GM12872 (cell line): Measurements from ENCODE around the gene AMBRA1.

Source experiments
- CTCF ChIP-seq: IDR thresholded peaks from 3 replicates; pipeline ENCODE4 v1.5.1; 2011; ENCODE audit warnings: low read depth, mild to moderate bottlenecking, low read length, moderate library complexity; ENCODE audit not compliant: insufficient read depth

Gene AMBRA1

DNA sequence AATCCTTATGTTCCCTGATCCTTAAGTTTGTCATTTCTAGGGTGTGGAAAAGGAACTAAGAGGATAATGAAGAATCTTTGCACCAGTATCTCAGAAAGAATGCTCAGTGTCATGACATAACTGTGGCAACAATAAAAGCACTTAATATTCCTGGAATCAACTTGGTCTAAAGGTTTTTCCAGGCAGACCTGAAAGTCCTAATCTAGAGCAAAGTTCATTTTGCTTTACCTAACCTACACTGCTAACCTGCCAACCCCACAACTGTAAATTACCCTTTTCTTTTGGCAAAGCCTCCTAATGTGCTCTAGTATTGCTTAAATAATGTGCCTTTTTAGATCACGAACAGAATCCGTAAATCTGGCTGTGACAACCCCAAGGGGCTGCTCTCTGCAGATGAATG lies 82.5 kb downstream of the AMBRA1 start:
- no peak for TF ChIP-seq CTCF

DNA sequence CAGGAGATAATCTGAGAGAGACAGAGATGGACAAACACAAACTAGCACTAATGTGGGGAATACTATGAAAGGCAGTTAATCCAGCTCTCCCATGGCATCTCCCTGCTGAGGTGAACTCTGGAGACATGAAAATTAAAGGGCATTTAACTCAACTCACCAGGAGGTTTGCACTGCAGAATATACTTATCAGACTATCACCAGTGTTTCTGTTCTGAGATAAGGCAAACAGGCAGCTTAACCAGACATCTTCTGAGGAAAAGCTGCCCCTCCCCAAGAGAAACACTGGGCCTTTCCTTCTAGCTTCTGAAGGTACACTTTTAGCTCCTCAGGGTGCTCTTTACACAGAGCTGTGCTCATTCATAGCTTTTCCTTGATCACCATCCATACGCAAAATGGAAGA lies 85.5 kb downstream of the AMBRA1 start:
- no peak for TF ChIP-seq CTCF

DNA sequence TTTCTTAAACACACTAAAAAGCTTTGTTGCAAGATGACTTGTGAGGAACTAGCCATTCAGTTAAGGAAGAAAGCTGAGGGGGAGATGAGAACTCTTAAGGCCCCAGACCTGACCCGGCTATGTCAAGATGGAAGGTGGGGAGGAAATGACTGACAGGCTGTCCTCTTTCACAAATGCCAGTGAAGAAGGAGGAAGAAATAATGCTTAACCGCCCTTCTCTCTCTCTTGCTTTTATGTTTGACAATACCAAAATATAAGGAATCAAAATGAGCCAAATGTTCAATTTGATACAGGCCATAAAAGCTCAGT lies 87.4 kb downstream of the AMBRA1 start:
- TF ChIP-seq CTCF = no peak

DNA sequence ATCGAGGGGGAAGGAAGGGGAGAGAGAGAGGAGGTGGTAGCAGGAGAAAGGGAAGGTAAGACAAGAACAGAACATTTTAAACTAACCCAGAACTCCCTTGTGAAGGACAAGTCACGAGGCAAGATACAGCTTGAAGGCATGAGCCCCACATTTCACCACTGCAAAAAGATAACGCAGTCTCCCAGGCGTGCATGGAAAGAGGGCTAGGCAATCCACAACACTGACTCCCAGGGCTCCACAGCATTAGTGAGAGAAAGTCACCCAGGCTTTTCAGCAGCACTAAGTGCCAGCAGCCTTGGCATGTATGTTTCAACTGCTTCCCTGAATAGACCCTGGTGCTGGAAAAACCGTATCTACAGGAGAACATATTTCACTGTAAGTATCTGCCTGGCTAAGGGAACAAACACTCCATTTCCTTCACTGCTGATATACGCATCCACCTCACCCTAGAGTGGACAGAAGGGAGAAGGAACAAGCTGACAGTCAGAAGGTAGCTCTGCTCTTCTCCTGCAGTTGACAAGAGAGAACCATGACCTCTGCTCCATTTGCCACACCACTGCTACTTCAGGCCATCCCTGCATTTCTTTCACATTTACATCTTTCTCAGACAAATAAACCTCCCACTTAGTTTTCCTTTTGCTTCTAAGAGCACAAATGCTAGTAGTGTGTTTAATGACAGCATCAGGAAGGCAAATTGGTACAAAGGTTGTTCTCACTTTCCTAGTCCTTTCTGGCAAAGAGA lies 87.9 kb downstream of the AMBRA1 start:
- TF ChIP-seq CTCF = no peak

- TF ChIP-seq CTCF = no peak
Measured at GRCh38 chr11:46504817-46505613, 88.8 kb downstream of the AMBRA1 start.

DNA sequence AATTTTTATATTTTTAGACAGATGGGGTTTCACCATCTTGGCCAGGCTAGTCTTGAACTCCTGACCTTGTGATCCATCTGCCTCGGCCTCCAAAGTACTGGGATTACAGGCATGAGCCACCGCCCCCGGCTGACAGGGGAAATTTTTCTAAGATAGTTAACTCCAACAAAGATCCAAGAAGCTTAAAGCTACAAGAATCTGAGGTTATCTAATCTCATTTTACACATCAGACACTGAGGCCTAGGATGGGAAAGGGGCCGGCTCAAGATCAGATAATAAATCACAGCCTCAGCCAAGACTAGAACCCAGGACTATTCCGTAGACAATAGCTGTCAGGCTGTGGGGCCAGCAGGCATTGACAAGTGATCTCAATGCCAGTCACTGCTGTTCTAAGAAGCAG lies 94.0 kb downstream of the AMBRA1 start:
- TF ChIP-seq CTCF = no peak

- TF ChIP-seq CTCF = no peak
Measured at GRCh38 chr11:46498968-46499367, 94.9 kb downstream of the AMBRA1 start.
